B cell (primary cell): ENCODE results near the gene LCN10. TPM values are rescaled to one million over a fixed set of nuclear protein-coding genes. Genes with fewer than 3 reads are reported as not detected.

Experiments used
- ATAC-seq: fragments of 200-7000 bp; cut with Tn5 transposase; one replicate; pipeline ENCODE4 v1.10.0; 2021; ENCODE audit warnings: low read depth, mild to moderate bottlenecking, moderate number of reproducible peaks, moderate library complexity
- CTCF ChIA-PET: fragments of 350-600 bp; sonication (Branson Sonifier 250); formaldehyde crosslinking; loops from one replicate; lab custom pipeline; 2021; ENCODE audit warnings: antibody characterized with exemption, inconsistent platforms; lab: Charles Lee
- POLR2A ChIA-PET: fragments of 350-600 bp; sonication (Branson Sonifier 250); formaldehyde crosslinking; loops from one replicate; lab custom pipeline; 2021; ENCODE audit warnings: antibody characterized with exemption; lab: Charles Lee
- DNase-seq: peaks from one replicate; pipeline ENCODE4 v3.0.0; 2013
- H2AFZ ChIP-seq: 2 replicates; pipeline ENCODE4 v1.6.1; 2012; ENCODE audit warnings: mild to moderate bottlenecking, low read depth, low read length; ENCODE audit not compliant: insufficient read depth, poor library complexity, severe bottlenecking
- H3K27ac ChIP-seq, 2 donors: 1 replicate in 1 of 2; 2 replicates in 1 of 2; pipeline ENCODE4 v1.5.1; 2012 to 2013; ENCODE audit warnings: low read length in 2 of 2, mild to moderate bottlenecking in 2 of 2, moderate library complexity in 1 of 2
- H3K27me3 ChIP-seq, 4 experiments: fragments of 200-600 bp in 1 of 4; sonication (generic) in 1 of 4; replicated peaks in 1 of 4; 1 replicate in 2 of 4; 2 replicates in 2 of 4; pipeline versions ENCODE4 v1.6.1 to v1.7.0; 2013 to 2016; ENCODE audit warnings: low read length in 3 of 4, mild to moderate bottlenecking in 2 of 4, mixed read lengths in 1 of 4, moderate library complexity in 1 of 4; ENCODE audit not compliant: insufficient read depth in 4 of 4, control insufficient read depth in 3 of 4; ENCODE audit errors: control extremely low read depth in 1 of 4
- H3K36me3 ChIP-seq, 2 experiments: replicated peaks in 1 of 2; 1 replicate in 1 of 2; 2 replicates in 1 of 2; pipeline versions ENCODE4 v1.6.1 to v1.7.1; 2013; ENCODE audit warnings: low read length in 1 of 2; ENCODE audit not compliant: insufficient read depth in 2 of 2, control insufficient read depth in 1 of 2; ENCODE audit errors: control extremely low read depth in 1 of 2, extremely low read depth in 1 of 2
- H3K4me1 ChIP-seq, 2 donors: fragments of 200-600 bp in 1 of 2; sonication (generic) in 1 of 2; 1 replicate in 1 of 2; 2 replicates in 1 of 2; pipeline versions ENCODE4 v1.5.1 to v1.6.1; 2013 to 2017; ENCODE audit warnings: low read length in 2 of 2; ENCODE audit not compliant: control insufficient read depth in 2 of 2, insufficient read depth in 2 of 2
- H3K4me2 ChIP-seq: replicated peaks from 2 replicates; pipeline ENCODE3; 2012; ENCODE audit warnings: mild to moderate bottlenecking, low read depth, low read length; ENCODE audit not compliant: poor library complexity, severe bottlenecking
- H3K4me3 ChIP-seq, 5 experiments: fragments of 200-600 bp in 1 of 5; sonication (generic) in 1 of 5; 1 replicate in 3 of 5; 2 replicates in 2 of 5; pipeline versions ENCODE4 v1.5.1 to v1.7.0; 2011 to 2016; ENCODE audit warnings: low read length in 4 of 5, mild to moderate bottlenecking in 4 of 5, low read depth in 2 of 5, control low read depth in 1 of 5, moderate library complexity in 1 of 5; ENCODE audit not compliant: insufficient read depth in 1 of 5; ENCODE audit errors: control extremely low read depth in 1 of 5, extremely low read depth in 1 of 5
- H3K79me2 ChIP-seq: fragments of 200-600 bp; sonication (generic); one replicate; pipeline ENCODE4 v1.6.0; 2016; ENCODE audit warnings: low read length; ENCODE audit not compliant: control insufficient read depth, insufficient read depth
- H3K9ac ChIP-seq: fragments of 200-600 bp; sonication (generic); 2 replicates; pipeline ENCODE4 v1.6.1; 2017; ENCODE audit warnings: mild to moderate bottlenecking, low read length, moderate library complexity
- H3K9me3 ChIP-seq, 3 donors: one replicate each; pipeline versions ENCODE4 v1.6.1 to v1.7.1; 2013; ENCODE audit warnings: low read length in 2 of 3; ENCODE audit not compliant: control insufficient read depth in 2 of 3, insufficient read depth in 1 of 3; ENCODE audit errors: control extremely low read depth in 1 of 3
- H4K20me1 ChIP-seq: 2 replicates; pipeline ENCODE4 v1.6.0; 2012; ENCODE audit warnings: mild to moderate bottlenecking, low read length; ENCODE audit not compliant: insufficient read depth, control insufficient read depth, poor library complexity, severe bottlenecking
- H3K27ac Mint-ChIP-seq: one replicate; pipeline ENCODE4 v1.8.0; 2021; ENCODE audit warnings: mixed read lengths
- H3K27me3 Mint-ChIP-seq: one replicate; pipeline ENCODE4 v1.8.0; 2021; ENCODE audit warnings: mixed read lengths
- H3K4me1 Mint-ChIP-seq: one replicate; pipeline ENCODE4 v1.8.0; 2021; ENCODE audit warnings: mixed read lengths
- H3K4me3 Mint-ChIP-seq: one replicate; pipeline ENCODE4 v1.8.0; 2021; ENCODE audit warnings: mixed read lengths
- H3K9me3 Mint-ChIP-seq: one replicate; pipeline ENCODE4 v1.8.0; 2022; ENCODE audit warnings: mixed read lengths; ENCODE audit not compliant: insufficient read depth
- CTCF ChIP-seq: fragments of 200-600 bp; IDR thresholded peaks from one replicate; pipeline ENCODE4 v1.8.0; 2022; ENCODE audit warnings: antibody characterized with exemption, mild to moderate bottlenecking
- EZH2 ChIP-seq: IDR thresholded peaks from 2 replicates; pipeline ENCODE4 v1.6.1; 2012; ENCODE audit warnings: borderline replicate concordance, low read depth, mild to moderate bottlenecking, moderate library complexity, low read length; ENCODE audit not compliant: insufficient read depth, poor library complexity, severe bottlenecking
- WGBS: methylation state at CpG from one replicate; pipeline ENCODE4 v1.1.5; 2013; ENCODE audit warnings: missing lambda C conversion rate; ENCODE audit not compliant: insufficient coverage; 5-methylcytosine and 5-hydroxymethylcytosine counted together
- intact Hi-C: fragments of 100-400 bp; cut with micrococcal nuclease; formaldehyde crosslinking; loops from one replicate; pipeline ENCODE4 v1.10.0; 2022
- polyA plus RNA-seq: library from polyadenylated mRNA; depleted of rRNA; stranded (reverse); fragments of >200 nt; gene quantifications from 2 replicates; pipeline ENCODE4 v1.2.3, GENCODE V29; 2012
- total RNA-seq, 2 donors: library from RNA; stranded (reverse); fragments of 120-200 nt in 1 of 2; gene quantifications; 1 replicate in 1 of 2; 2 replicates in 1 of 2; pipeline versions ENCODE4 v1.2.3 to v1.2.4, GENCODE V29; 2013 to 2022

The LCN10 gene
- total and polyA plus RNA-seq, 2 donors (not counting 1 experiment from before 2014, with no cell fraction given) = 76.3 to 93.0 TPM

- ATAC-seq (no peak), DNase-seq (peak; percentile 40)
- intact Hi-C loops = loop anchor here (10.0 kb wide), 1 partner anchor 210 kb away; the partner anchor contains the start of gene NOTCH1
- no peak for TF ChIP-seq CTCF
- no peak for TF ChIP-seq EZH2
- Histone ChIP-seq H3K9me3 (peaks cover 4 to 69% (median 29%) of the 10 kb centered on the region in 3 donors), H3K27ac (peak overlapping the region; percentile 38 to 44), H3K4me2 (peak overlapping the region; percentile 60), H3K36me3 (no peaks in the 10 kb centered on the region), H3K4me1 (peaks cover 55 to 73% of the 10 kb centered on the region in 2 donors), H3K9ac (no peak overlapping the region), H4K20me1 (no peaks in the 10 kb centered on the region), H3K79me2 (peaks cover 1% of the 10 kb centered on the region), H2AFZ (no peak overlapping the region), H3K4me3 (no peak overlapping the region), H3K27me3 (no peaks in the 10 kb centered on the region)
- peaks cover 54% of the 10 kb centered on the region for H3K4me1 Mint-ChIP-seq
- CTCF ChIA-PET = interaction anchor here (0.6 to 2.6 kb wide), 5 partner anchors 13 to 27 kb away, joined by 3 to 14 read pairs (median 3); no protein-coding TSS in a partner anchor
- peak overlapping the region; percentile 74 for H3K27ac Mint-ChIP-seq
- POLR2A ChIA-PET = interaction anchor here (1.6 to 2.7 kb wide), 4 partner anchors 9 to 27 kb away, joined by 6 to 11 read pairs (median 8); partner anchors contain the start of gene LCN10
- WGBS = 82% methylated on average over 22 of the region's 24 CpGs
- H3K4me3 Mint-ChIP-seq = peak overlapping the region; percentile 26
- no peaks in the 10 kb centered on the region for H3K27me3 Mint-ChIP-seq
- H3K9me3 Mint-ChIP-seq = peaks cover 5% of the 10 kb centered on the region
Observed at GRCh38 chr9:136754626-136755301, 12.0 kb upstream of the LCN10 start.
